Germinal center (tissue), 1 donor: ENCODE results near the gene RAD51B.
"Not testable (repeated sequence)": the region's sequence is repeated elsewhere in the genome, so short reads cannot be mapped to it uniquely, and the experiment has no call there.

Experiments
- DNase-seq: peaks from one replicate; pipeline ENCODE4 v3.0.0; 2012; ENCODE audit warnings: mixed read lengths, low spot score

Gene RAD51B

DNA sequence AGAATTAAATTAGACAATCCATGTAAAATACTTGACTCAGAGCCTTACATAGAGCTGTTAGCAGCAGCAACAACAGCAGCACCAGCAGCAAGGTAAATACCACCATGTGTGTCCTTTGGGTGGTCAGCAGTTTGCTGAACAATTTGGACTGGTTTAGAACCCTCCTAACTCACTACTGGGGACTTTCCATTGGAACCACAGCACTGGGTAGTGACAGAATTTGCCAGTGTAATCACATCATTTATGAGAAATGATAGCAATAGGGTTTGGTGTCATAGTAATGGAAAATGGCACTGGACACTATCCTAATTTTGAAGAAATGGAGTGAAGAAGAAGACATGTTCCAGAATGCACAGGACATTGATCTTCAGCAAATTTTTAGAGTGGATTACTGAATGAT is 392.8 kb downstream of the RAD51B start:
- no peak for DNase-seq

DNA sequence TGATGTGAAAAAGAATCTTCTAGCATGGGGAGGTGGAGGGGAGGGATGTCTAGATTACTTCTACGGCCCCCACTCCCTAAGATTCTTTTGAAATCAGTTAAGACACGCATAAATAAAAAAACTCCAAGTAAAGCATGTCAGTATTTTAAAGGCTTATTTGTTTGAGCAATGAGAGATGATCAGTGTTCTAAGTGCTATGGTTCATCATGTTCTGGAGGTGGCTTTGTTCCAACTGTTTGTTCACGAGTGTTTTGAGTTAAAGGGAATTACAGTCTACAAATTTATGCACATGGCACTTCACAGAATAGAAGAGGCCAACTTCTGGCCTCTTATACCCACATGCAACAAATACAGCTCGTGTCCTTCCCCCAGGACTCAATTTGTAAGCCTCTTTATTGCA is 394.9 kb downstream of the RAD51B start:
- no peak for DNase-seq

DNA sequence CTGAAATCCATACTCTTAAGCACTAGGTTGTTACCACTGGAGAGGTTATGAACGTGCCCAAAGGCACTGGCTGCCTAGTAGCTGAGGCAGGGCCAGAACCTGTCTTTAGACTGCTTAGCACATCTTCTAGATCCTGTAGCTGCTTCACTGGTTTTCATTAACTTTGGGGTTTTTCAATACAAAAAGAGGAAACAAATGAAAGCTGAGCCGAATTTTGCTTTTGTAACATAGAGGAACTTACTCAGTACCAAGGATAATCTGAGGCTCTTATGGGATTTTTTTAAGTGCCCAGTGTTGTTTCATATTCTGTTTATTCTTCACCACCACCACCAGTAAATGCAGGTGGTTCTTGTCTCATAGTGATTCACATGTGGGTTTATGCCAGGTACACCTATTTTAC is 396.1 kb downstream of the RAD51B start:
- DNase-seq = peak; percentile 23

DNA sequence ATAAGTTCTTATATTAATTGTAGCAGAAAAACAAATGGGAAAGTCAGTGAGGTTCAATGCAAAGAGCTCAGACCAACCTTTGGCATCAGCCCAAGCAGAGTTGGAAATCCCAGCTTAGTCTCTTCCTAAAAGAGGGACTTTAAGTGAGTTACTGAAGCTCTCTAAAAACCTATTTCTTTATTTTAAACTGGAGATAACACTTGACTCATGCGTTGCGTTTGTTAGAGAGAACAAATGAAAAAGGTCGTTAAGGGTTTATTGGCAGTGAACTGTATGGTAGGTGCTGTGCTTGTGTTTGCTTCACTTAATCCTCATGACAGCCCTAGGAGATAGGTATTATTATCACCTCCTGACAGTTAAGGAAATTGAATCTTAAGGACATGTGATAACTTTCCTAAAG is 396.5 kb downstream of the RAD51B start:
- no peak for DNase-seq

DNA sequence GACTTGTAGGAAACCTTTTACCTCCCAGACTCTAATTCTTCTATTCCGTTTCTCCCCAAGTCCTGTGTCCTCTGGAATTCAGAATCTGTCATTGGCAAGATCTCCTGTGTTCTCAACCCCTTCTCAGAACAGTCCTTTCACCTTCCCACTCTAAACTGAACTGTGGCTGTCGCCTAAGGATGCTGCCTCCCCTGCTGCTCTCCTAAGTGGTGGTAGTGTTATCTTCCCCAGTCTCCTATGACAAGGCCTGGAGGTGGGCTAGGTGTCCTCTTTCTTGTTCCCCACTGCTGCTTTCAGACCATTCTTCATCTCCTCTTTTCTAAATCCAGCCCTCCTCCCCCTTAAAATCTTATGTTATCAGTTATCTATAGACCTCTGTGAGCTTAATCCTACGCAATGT is 397.4 kb downstream of the RAD51B start:
- no peak for DNase-seq

DNA sequence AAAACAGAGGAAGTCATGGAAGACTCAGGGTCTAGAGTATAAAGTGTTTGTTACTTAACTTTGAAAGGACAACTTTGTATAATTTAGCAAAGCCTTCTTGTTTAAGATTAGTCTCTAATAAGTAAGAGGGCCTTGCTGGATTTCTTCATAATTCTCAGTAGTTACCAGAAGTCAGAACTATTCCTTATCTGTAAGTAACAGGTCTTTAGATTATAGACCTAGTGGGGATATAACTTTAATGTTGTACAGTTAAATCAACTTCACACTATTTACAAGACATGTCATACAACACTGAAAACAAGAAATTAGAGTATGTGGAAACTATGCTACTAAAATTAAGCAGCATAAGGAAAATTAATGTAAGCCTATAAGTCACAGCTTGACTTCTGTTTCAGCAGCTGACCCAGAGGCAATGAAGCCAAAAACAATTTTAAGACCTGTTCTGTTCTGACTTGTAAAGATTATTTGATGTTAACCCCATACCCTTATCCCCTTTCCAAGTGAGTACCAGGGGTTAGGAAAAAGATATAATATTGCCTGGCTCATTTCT is 398.3 kb downstream of the RAD51B start:
- DNase-seq = no peak

DNA sequence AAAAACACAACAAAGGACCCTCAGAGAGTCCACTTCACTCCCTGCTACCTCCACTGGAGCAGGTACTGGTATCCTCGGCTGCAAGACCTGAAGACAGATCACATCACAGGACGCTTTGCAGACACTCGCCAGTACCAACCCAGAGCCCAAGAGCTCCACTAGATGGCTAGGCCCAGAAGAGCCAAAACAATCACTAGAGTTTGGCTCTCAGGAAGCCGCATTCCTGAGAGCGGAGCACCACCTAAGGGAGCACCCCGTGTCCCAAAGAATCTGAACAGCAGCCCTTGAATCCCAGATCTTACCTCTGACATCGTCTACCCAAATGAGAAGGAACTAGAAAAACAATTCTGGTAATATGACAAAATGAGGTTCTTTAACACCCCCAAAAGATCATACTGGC is 399.8 kb downstream of the RAD51B start:
- DNase-seq = no peak

DNA sequence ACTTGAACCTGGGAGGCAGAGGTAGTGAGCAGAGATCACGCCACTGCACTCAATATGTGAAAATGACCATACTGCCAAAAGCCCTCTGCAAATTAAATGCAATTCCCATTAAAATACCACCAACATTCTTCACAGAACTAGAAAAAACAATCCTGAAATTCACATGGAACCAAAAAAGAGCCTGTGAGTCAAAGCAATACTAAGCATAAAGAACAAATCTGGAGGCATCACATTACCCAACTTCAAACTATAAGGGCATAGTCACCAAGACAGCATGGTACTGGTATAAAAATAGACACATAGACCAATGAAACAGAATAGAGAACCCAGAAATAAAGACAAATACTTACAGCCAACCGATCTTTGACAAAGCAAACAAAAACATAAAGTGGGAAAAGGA is 401.5 kb downstream of the RAD51B start:
- DNase-seq = not testable (repeated sequence)

DNA sequence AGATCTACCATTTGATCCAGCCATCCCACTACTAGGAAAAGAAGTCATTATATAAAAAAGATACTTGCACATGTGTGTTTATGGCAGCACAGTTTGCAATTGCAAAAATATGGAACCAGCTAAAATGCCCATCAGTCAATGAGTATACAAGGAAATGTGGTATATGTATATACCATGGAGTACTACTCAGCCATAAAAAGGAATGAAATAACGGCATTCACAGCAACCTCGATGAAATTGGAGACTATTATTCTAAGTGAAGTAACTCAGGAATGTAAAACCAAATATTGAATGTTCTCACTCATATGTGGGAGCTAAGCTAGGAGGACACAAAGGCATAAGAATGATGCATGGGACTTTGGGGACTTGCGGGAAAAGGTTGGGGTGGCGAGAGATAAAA is 402.6 kb downstream of the RAD51B start:
- no peak for DNase-seq

DNA sequence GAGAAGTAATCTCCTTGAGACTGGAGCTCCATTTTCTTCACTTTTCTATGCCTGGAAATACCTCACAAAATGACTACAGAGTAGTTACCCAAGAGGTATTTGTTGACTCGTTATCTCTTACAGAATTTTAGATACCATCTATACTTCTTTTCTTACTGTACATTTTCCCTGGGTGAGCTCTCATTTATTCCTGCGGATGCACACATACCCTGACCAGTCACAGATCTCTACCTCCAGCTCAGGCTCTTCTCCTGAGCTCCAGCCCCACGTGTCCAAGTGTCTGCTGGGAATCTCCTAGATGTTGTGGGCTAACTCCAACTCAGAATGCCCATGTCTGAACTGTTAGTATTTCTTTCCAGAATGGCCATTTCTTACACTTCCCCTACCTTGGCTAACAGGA is 403.1 kb downstream of the RAD51B start:
- no peak for DNase-seq

DNA sequence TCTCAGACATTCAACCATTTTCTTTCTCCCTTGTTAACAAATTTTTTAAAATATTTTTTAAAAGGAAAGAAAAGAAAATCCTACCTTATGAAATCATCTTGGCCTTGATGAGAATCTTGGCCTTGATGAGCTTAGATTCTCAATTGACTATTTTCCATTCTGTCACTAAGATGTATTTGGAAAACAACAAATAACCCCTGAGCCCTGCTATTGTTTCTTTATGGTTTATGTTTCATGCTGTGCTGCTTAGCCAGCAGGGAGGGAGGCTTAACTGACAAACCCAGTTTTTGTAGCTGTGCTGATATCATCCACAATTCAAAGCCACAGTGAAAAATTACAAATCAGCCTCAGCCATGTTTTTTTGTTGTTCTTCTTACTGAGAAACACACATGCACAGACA is 404.1 kb downstream of the RAD51B start:
- no peak for DNase-seq

DNA sequence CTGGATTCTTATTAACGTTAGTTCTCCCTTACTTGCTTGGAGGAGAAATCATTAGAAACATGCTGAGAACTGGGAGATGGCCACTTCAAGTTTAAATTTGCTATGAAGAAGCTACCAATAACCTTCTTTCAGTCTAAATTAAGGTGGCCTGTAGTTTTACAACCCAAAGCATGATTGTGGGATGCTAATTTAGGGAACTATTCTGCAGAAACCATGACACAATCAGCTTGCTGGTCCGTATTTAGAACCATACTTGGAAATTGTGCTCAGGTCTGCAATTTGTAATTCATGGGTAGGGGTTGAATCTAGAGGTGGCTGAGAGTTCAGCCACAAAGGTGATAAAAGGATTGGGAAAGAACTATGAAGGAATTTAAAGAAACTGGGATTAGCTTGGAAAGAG is 405.7 kb downstream of the RAD51B start:
- no peak for DNase-seq

DNA sequence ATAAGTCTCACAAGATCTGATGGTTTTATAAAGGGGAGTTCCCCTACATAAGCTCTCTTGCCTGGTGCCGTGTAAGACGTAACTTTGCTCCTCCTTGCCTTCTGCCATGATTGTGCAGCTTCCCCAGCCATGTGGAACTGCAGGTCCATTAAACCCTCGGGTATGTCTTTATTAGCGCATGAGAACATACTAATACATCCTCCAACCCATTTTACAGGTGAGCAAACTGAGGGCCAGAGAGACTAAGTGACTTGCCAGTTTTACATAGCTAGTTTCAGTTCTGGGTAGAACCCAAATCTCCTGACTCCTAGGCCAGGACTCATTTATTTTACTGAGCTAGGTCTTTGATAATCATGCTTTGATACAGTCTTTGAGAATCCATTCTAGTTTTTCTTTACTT is 406.9 kb downstream of the RAD51B start:
- DNase-seq = no peak

DNA sequence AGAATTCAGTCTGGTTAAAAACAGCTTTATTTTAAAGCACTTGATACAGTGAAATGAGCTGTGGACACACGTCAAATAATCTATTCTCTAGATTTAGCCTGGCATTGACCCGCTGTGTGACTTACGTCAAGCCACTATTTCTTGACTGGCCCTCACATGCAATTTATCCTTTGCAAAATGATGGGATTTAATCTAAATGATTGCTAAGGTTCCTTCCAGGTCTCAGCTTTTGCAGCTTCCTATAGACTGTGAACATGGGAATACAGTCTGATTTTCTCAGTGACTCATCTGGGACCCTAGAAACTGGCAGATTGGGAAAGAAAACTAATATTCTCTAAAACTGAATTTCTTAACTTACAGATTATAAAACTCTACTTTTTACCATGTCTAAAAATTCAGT is 409.1 kb downstream of the RAD51B start:
- no peak for DNase-seq

DNA sequence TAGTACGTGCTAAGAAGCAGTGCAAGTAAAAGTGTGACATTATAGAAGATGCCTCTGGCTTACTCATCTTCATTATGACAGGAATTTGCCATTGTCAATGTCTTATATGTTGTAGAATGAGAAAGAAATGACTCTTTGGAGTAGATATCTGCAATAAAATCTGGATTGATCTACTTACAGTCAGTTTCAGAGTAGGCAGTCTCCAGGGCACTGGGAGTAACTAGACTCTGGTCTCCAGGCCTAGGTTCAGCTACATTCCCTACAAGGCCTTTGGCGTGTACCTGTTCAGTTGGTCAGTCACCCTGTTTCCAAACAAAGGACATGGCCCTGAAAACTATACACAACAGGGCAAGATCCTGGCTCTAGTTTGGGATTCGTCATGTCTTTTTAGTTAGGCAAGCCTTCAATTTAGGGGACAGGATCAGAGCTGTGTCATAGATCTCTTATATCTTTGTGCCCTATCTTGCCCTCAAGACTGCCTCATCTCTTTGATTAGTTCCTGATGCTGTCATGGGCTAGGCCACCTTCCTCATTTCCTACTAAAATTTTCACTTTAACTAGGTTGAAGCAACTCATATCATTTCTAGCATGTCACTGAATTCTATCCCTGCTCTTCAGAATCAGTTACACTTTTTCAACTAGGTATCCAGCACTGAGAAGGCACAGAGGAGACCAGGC is 410.0 kb downstream of the RAD51B start:
- DNase-seq = no peak

DNA sequence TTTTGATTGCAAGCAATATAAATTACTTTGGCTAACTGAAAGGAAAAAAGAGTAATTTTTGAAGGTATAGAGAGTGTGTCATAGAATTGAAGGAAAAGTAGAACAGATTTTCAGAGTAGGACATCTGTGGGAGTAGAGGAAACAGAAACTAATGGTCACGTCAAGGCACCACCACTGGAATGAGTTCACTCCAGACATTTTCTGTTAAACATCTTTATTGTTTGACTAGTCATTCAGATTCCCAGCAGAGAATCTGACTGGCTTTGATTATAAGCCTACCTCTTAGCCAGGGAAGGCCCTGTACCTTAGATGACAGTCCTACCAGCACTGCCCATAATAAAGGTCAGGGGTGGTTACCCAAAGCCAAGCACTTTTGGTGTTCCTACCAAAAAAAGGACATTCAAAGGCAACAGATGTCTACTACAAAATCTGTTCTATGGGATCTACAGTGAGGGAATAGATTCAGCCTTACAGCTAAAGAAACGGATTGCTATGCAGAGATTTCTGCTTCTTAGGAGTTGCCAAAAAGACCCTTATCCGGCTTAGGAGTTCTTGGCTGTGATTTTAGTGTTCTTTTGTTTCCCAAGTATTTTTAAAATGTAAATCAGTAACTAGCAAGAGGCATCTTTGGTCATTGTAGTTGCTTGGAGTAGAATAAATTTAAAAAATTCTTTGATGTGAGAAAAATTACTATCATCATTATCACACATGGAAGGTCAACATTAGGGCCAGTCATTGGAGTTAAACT is 410.8 kb downstream of the RAD51B start:
- no peak for DNase-seq

DNA sequence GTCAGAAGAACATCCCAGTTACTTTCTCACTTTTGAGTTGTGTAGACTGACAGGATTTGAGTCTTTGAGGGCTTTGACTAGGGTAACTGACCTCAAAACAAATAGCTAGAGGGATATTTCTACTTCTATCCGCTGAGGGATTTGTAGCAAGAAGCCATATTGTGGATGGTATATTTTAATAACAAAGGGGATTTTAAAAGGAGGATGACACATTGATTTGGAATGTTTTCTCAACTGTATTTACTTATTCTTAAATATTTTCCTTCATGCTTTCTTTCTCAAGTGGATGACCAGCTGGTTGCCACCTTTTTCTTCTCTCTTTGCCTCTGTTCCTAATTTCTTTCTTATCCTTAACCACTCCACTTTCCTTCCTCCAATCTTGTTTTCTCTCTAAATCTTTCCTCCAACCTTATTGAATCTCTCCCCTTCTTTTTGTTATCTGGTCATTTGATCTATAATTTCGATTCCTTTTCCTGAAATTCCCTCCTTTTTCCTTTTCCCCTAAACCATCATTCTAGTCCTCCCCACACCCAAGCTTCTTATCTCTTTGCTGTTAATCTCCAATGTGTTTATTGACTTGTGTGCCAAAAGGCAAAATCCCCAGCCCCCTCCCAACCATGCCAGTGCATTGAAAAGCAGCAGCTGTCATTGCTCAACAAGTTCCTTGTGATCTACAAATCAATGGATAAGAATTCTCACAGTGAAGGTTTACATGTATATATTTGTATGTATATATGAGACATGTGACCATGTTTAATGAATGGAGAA is 411.6 kb downstream of the RAD51B start:
- DNase-seq = no peak

DNA sequence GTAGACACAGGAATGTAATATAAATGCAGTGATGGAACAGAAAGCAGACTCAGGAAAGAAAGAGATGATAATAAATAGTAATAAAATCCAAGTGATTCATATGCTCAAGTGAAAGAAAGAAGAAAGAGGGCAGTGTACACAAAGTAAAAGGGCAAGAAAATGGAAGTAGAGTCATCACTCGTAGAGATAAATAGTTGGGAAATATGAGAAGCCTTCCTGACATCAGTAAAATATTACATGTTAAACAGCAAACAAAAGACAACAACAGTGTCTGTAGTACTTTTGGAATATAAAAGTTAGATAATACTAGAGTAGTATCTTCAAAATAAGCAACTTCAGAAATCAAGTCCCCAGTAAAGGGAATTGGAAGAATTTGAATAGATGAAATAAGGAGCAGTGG is 412.3 kb downstream of the RAD51B start:
- no peak for DNase-seq

DNA sequence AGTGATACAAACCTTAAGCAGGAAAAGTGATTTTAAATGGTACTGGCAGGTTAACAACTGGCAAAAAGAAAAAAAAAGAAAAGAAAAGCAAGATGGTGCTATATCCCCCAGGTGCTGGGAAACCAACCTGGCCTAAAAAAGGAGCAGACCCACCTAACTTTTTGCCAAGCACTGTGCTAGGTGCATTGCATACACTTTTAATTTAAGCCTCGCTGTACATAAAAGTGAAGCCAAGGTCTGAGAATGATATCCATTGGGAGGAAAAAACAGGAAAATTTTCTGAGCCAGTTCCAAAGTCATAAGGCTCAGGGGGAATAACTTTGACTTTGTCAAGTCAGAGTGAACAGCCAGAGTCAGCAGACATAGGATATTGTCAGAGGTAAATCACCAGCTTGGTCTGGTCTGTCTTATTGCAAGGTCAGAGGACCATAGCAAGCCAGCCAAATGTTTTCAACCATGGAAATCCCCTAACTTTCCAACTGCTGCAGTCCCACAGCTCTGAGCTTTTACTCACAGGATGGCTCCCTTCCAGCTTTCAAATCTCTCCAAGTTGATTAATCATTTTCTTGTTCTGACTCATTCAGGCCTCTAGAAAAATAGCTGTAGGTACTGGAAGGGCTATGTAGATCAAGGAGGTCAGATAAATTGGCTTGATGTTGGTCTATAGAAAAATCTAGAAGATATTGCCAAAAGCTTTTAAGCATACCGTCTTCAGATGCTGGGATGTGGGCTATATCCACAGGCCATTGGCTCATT is 412.9 kb downstream of the RAD51B start:
- no peak for DNase-seq

DNA sequence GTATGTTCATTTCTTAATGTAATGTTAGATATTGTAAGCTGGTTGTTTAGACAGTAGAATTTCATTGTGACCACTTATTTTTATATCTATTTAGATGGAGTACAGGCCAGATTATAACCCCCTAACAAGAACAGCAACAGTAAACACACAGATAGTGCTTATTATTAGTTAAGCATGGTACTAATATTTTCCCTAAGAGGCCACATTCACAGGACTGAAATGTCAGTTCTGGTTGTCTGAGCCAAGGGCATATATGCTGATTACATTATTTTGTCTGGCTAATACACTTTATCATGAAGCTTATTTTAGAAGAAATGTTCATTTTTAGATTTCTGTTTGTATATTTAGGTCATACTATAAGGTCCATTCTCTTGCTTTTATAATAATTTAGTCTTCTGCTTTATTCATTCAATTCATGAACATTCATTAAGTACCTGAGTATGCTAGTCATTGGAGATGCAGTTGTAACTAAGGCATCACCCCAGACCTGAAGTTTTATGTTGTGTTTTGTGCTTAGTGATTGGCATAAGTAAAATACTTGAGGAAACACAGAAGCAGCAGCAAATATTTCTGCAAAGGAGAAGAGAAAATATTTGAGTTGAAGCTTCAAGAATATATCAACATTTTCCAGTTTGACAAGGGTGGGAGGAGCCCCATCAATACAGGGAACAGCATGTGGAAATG is 413.7 kb downstream of the RAD51B start:
- DNase-seq = no peak

DNA sequence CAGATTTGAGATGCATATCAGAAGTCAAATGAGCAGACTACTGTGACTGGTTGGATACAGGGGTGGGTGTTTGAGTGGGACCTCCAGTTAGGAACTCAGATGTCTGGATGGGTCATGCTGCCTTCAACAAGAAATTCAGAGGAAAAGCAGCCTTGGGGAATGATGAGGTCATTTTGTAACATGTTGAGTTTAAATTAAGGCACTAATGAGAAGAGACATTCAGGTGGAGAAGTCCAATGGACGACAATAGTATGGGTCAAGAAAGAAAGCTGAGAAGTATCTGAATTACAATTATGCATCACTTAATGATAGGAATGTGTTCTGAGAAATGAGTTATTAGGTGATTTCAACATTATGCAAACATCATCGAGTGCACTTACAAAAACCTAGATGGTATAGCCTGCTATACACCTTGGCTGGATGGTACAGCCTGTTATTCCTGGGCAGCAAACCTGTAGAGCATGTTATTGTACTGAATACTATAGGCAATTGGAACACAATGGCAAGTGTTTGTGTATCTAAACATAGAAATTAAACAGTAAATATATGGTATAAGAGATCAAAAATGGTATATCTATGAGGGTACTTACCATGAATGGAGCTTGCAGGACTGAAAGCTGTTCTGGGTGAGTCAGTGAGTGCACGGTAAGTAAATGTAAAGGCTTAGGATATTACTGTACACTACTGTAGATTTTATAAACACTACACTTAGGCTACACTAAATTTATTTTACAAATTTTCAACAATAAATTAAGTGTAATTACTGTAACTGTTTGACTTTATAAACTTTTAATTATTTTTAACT is 414.7 kb downstream of the RAD51B start:
- no peak for DNase-seq
